ENCODE measurements around the gene ZNF497.

ZNF497 gene

GRCh38 chr19:58304748-58305064 lies 57.8 kb downstream of the ZNF497 start:
- no peak for DNase-seq

Data from EL (cell line).